Sigmoid colon (tissue), 7 donors: ENCODE data around the gene ACTL7A. TPM values are rescaled to one million over a fixed set of nuclear protein-coding genes. Genes with fewer than 3 reads are reported as not detected.

Experiments
- DNase-seq: peaks from one replicate; pipeline ENCODE4 v3.0.0-alpha.2; 2019
- H3K27ac ChIP-seq, 4 donors: fragments of 200-600 bp; sonication (generic); one replicate each; pipeline ENCODE4 v1.5.1; 2016 to 2019; ENCODE audit warnings: mild to moderate bottlenecking in 1 of 4
- H3K27me3 ChIP-seq, 3 donors: fragments of 200-600 bp; sonication (generic); one replicate each; pipeline ENCODE4 v1.5.1; 2019; ENCODE audit warnings: mild to moderate bottlenecking in 1 of 3
- H3K36me3 ChIP-seq, 4 donors: fragments of 200-600 bp; sonication (generic); one replicate each; pipeline ENCODE4 v1.5.1; 2016 to 2019
- H3K4me1 ChIP-seq, 4 donors: fragments of 200-600 bp; sonication (generic); one replicate each; pipeline ENCODE4 v1.5.1; 2017 to 2019
- H3K4me3 ChIP-seq, 4 donors: fragments of 200-600 bp; sonication (generic); one replicate each; pipeline ENCODE4 v1.5.1; 2017 to 2019; ENCODE audit warnings: mild to moderate bottlenecking in 2 of 4, moderate library complexity in 1 of 4
- H3K9me3 ChIP-seq, 4 donors: fragments of 200-600 bp in 3 of 4; sonication (generic) in 3 of 4; one replicate each; pipeline versions ENCODE4 v1.5.1 to v1.6.1; 2013 to 2019
- EP300 ChIP-seq, 4 donors: sonication (generic); formaldehyde crosslinking; IDR thresholded peaks; one replicate each; pipeline ENCODE4 v1.6.1; 2017; ENCODE audit warnings: antibody characterized with exemption in 4 of 4
- POLR2A ChIP-seq, 2 donors: fragments of 450-650 bp; IDR thresholded peaks; one replicate each; pipeline ENCODE4 v1.6.1; 2016; ENCODE audit warnings: antibody characterized with exemption in 2 of 2, mild to moderate bottlenecking in 2 of 2, moderate library complexity in 2 of 2
- POLR2AphosphoS5 ChIP-seq, 4 donors: sonication (generic); formaldehyde crosslinking; IDR thresholded peaks; one replicate each; pipeline ENCODE4 v1.6.1; 2017; ENCODE audit warnings: antibody characterized with exemption in 4 of 4
- WGBS, 2 donors: extraction: QIAGEN DNeasy Blood & Tissue Kit; methylation state at CpG; one replicate each; pipeline ENCODE4 v1.1.7; 2013; 5-methylcytosine and 5-hydroxymethylcytosine counted together
- intact Hi-C: fragments of 100-400 bp; cut with DNase I; formaldehyde crosslinking; loops from one replicate; pipeline ENCODE4 v1.15.1; 2023
- polyA plus RNA-seq, 3 donors: library from polyadenylated mRNA; stranded (reverse); fragments of 200-250 nt; gene quantifications; one replicate each; pipeline ENCODE4 v1.2.3, GENCODE V29; 2013
- total RNA-seq, 4 donors: library from RNA; depleted of rRNA; stranded (reverse); fragments of >200 nt; gene quantifications; one replicate each; pipeline ENCODE4 v1.1.0, GENCODE V29; 2016
- TF ChIP-seq, protein P1 (sequence below), 4 experiments: fragments of 450-650 bp in 3 of 4; fragments of 200-600 bp in 1 of 4; IDR thresholded peaks; one replicate each; pipeline ENCODE4 v1.5.1; 2016 to 2019; ENCODE audit warnings: antibody characterized with exemption in 4 of 4, mild to moderate bottlenecking in 3 of 4, moderate library complexity in 2 of 4
- donor health status: healthy with polysubstance abuse.
- donor health status: Bipolar disorder and iron deficiency.
- donor health status: healthy.

The ACTL7A gene
- total and polyA plus RNA-seq, 7 donors, result not detected

DNA sequence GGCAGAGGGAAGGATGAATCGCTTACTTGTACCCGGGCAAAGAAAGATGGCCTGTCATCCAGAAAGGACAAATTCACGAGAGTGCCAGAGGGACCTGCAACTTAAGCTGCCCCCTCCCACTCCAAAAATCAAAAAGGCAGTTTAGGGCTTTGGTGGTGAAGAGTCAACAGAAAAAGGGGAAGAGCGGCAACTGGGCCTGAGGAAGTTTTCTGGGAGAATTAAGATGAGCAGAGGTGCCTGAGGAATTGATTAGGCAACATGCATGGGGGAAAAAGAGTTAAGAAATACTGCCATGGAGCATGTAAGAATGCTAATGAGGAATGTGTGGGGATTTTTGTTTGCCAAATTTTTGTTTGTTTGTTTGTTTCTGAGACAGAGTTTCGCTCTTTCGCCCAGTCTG lies 4.5 kb upstream of the ACTL7A start:
- intact Hi-C loops, result no loop called here
- WGBS, 2 donors, result 92 to 95% methylated on average over 6 of the region's 6 CpGs
- Histone ChIP-seq H3K4me1 (no peaks in the 10 kb centered on the region), H3K27me3 (no peaks in the 10 kb centered on the region), H3K36me3 (no peaks in the 10 kb centered on the region), H3K27ac (no peak overlapping the region), H3K4me3 (no peak overlapping the region), H3K9me3 (no peaks in the 10 kb centered on the region)
- no peak for DNase-seq
- TF ChIP-seq EP300 (IDR thresholded peaks at IDR 0.05), result no peak
- TF ChIP-seq POLR2AphosphoS5 (IDR thresholded peaks at IDR 0.05), result no peak
- TF ChIP-seq POLR2A (IDR thresholded peaks at IDR 0.05), result no peak
- TF ChIP-seq, protein P1, sequence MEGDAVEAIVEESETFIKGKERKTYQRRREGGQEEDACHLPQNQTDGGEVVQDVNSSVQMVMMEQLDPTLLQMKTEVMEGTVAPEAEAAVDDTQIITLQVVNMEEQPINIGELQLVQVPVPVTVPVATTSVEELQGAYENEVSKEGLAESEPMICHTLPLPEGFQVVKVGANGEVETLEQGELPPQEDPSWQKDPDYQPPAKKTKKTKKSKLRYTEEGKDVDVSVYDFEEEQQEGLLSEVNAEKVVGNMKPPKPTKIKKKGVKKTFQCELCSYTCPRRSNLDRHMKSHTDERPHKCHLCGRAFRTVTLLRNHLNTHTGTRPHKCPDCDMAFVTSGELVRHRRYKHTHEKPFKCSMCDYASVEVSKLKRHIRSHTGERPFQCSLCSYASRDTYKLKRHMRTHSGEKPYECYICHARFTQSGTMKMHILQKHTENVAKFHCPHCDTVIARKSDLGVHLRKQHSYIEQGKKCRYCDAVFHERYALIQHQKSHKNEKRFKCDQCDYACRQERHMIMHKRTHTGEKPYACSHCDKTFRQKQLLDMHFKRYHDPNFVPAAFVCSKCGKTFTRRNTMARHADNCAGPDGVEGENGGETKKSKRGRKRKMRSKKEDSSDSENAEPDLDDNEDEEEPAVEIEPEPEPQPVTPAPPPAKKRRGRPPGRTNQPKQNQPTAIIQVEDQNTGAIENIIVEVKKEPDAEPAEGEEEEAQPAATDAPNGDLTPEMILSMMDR (IDR thresholded peaks at IDR 0.05), result no peak

GRCh38 chr9:108859459-108860114 lies 2.5 kb upstream of the ACTL7A start:
- TF ChIP-seq POLR2AphosphoS5 (IDR thresholded peaks at IDR 0.05) (no peak), EP300 (IDR thresholded peaks at IDR 0.05) (no peak), POLR2A (IDR thresholded peaks at IDR 0.05) (no peak)
- TF ChIP-seq, protein P1 (IDR thresholded peaks at IDR 0.05), result no peak
- intact Hi-C loops, result no loop called here
- DNase-seq, result no peak
- Histone ChIP-seq H3K9me3 (no peaks in the 10 kb centered on the region), H3K4me3 (no peak overlapping the region), H3K27me3 (no peaks in the 10 kb centered on the region), H3K36me3 (no peaks in the 10 kb centered on the region), H3K27ac (no peak overlapping the region), H3K4me1 (no peaks in the 10 kb centered on the region)
- 83 to 92% methylated on average over 3 of the region's 3 CpGs for WGBS, 2 donors

DNA sequence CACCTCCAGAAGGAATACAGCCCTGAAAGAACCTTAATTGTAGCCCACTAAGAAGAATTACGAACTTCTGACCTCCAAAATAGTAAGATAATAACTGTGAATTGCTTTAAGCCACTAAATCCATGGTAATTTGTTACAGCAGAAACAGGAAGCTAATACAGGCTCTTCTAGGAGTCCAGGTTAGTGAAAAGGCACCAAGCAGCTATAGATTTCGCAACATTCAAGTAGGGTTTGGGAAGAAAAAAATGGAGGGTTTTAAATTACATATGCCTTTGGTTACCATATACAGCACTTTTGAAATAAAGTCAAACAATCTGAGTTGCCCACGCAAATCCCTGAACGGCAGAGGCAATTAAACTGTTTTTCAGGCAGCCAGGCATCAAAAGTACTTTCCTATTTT lies 1.7 kb upstream of the ACTL7A start:
- no peak for TF ChIP-seq EP300 (IDR thresholded peaks at IDR 0.05)
- H3K27ac ChIP-seq, result no peak overlapping the region
- H3K9me3 ChIP-seq, result no peaks in the 10 kb centered on the region
- DNase-seq, result no peak
- no peaks in the 10 kb centered on the region for H3K27me3 ChIP-seq
- no peak overlapping the region for H3K4me3 ChIP-seq
- no peaks in the 10 kb centered on the region for H3K4me1 ChIP-seq
- 68 to 86% methylated on average over 4 of the region's 4 CpGs for WGBS, 2 donors
- H3K36me3 ChIP-seq, result no peaks in the 10 kb centered on the region
- intact Hi-C loops, result no loop called here

DNA sequence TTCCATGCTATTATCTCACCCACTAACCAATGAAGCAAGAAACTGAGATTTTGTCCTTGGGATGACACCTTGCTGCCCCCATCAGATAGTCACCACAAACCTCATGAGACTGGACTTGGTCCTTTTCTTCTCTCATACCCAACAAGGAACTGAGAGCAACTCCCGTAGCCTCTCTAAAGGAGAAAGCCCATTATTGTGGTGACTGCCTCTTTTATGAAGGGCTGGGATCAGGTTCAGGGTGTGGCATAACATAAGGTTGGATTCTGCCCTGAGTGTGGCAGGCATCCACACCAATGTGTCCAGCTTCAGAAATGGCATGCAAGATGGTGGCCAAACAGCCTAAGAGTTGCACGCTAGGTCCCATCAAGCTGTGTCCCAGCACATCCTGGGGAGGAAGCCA lies 1.3 kb upstream of the ACTL7A start:
- no peak for DNase-seq
- WGBS, 2 donors, result 55 to 85% methylated on average over 2 of the region's 2 CpGs
- no peaks in the 10 kb centered on the region for H3K4me1 ChIP-seq
- no peaks in the 10 kb centered on the region for H3K9me3 ChIP-seq
- no peak overlapping the region for H3K4me3 ChIP-seq
- intact Hi-C loops, result no loop called here
- H3K27me3 ChIP-seq, result no peaks in the 10 kb centered on the region
- H3K27ac ChIP-seq, result no peak overlapping the region
- no peaks in the 10 kb centered on the region for H3K36me3 ChIP-seq
- TF ChIP-seq EP300 (IDR thresholded peaks at IDR 0.05), result no peak
- TF ChIP-seq, protein P1 (IDR thresholded peaks at IDR 0.05), result no peak
- no peak for TF ChIP-seq POLR2AphosphoS5 (IDR thresholded peaks at IDR 0.05)
- TF ChIP-seq POLR2A (IDR thresholded peaks at IDR 0.05), result no peak

DNA sequence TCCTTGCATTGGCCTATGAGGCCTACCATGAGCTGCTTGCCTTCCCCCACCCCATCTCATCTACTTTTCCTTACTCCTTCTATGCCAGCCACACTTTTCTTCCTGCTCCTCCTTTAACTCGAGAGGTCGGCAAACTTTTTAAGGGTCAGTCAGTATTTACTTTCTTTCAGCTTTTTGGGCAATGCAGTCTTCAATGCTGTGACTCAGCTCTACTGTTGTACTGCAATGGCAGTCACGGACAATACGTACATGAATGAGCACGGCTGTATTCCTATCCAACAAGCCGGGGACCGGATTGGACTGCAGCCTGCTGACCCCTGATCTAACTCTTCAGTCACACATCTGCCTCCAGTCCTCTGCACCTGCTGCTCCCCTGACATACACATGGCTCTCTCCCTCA lies 602 bp upstream of the ACTL7A start:
- H3K9me3 ChIP-seq, result no peaks in the 10 kb centered on the region
- TF ChIP-seq, protein P1 (IDR thresholded peaks at IDR 0.05), result no peak
- no peak for TF ChIP-seq EP300 (IDR thresholded peaks at IDR 0.05)
- TF ChIP-seq POLR2AphosphoS5 (IDR thresholded peaks at IDR 0.05), result no peak
- no peaks in the 10 kb centered on the region for H3K36me3 ChIP-seq
- H3K4me1 ChIP-seq, result no peaks in the 10 kb centered on the region
- no peaks in the 10 kb centered on the region for H3K27me3 ChIP-seq
- WGBS, 2 donors, result 70 to 74% methylated on average over 7 of the region's 7 CpGs
- intact Hi-C loops, result no loop called here
- no peak overlapping the region for H3K4me3 ChIP-seq
- DNase-seq, result no peak
- no peak overlapping the region for H3K27ac ChIP-seq
